ENCODE results near the gene GDNF.

Gene GDNF

DNA sequence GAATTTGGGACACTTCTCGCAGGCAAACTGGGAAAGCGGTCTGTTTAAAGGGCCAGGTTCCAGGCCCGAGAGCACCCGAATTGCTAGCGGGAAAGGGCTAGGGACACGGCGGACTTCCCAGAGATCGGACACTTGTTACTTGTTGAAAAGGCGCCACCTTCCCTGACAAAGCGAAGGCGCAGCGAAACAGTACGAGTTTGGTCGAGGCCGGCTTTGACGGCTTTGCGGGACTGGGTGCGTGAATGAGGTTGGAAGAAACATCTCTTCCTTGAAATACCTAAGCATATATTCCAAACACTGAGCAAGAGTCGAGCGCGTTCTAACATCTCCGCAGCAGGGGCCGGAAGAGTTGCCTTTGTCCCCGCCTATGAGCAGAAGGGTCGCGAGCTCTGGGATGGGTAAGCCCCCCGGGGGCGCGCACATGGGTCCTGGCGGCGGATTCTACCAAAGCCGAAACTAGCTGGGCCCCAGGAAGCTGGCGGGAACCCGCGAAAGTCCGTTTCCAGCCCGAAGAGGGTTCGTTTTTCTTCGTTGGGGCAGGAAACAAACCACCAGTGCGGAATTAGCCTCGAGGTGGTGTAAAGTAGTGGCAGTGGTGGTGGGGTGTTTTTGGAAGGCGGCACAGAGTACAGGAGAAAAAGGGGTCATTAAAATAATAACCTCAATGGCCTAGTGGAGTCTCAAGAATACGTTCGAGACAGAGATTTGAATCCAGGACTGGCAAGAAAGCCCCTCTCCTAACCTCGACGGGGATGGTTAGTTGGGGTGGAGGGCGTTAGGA, 1.5 kb downstream of the GDNF start:
- TF ChIP-seq, protein P1, sequence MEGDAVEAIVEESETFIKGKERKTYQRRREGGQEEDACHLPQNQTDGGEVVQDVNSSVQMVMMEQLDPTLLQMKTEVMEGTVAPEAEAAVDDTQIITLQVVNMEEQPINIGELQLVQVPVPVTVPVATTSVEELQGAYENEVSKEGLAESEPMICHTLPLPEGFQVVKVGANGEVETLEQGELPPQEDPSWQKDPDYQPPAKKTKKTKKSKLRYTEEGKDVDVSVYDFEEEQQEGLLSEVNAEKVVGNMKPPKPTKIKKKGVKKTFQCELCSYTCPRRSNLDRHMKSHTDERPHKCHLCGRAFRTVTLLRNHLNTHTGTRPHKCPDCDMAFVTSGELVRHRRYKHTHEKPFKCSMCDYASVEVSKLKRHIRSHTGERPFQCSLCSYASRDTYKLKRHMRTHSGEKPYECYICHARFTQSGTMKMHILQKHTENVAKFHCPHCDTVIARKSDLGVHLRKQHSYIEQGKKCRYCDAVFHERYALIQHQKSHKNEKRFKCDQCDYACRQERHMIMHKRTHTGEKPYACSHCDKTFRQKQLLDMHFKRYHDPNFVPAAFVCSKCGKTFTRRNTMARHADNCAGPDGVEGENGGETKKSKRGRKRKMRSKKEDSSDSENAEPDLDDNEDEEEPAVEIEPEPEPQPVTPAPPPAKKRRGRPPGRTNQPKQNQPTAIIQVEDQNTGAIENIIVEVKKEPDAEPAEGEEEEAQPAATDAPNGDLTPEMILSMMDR (IDR thresholded peaks at IDR 0.05; ENCODE audit: low read length): no peak
- TF ChIP-seq EZH2 (IDR thresholded peaks at IDR 0.05; ENCODE audit: borderline replicate concordance, low read length): no peak
- Histone ChIP-seq H3K9me2 (ENCODE audit: low read depth, low read length) (no peaks in the 10 kb centered on the region), H3K27me3 (ENCODE audit: insufficient read depth, low read length) (no peaks in the 10 kb centered on the region), H3K4me1 (ENCODE audit: insufficient read depth, low read length, severe bottlenecking) (no peaks in the 10 kb centered on the region), H3K4me2 (ENCODE audit: low read length) (no peak overlapping the region), H2AFZ (ENCODE audit: low read length) (no peak overlapping the region), H3F3A (ENCODE audit: insufficient read depth, low read length) (no peaks in the 10 kb centered on the region), H3K4me3 (ENCODE audit: low read depth, low read length, poor library complexity, severe bottlenecking) (no peak overlapping the region), H3K36me3 (ENCODE audit: insufficient read depth, low read length) (no peaks in the 10 kb centered on the region), H4K20me1 (ENCODE audit: insufficient read depth, low read length) (no peaks in the 10 kb centered on the region), H3K79me2 (ENCODE audit: insufficient read depth, low read length) (no peaks in the 10 kb centered on the region), H3K27ac (ENCODE audit: low read depth, low read length, poor library complexity, severe bottlenecking) (no peak overlapping the region), H3K9ac (ENCODE audit: low read length) (no peak overlapping the region), H3K9me3 (ENCODE audit: low read length) (no peaks in the 10 kb centered on the region)

DNA sequence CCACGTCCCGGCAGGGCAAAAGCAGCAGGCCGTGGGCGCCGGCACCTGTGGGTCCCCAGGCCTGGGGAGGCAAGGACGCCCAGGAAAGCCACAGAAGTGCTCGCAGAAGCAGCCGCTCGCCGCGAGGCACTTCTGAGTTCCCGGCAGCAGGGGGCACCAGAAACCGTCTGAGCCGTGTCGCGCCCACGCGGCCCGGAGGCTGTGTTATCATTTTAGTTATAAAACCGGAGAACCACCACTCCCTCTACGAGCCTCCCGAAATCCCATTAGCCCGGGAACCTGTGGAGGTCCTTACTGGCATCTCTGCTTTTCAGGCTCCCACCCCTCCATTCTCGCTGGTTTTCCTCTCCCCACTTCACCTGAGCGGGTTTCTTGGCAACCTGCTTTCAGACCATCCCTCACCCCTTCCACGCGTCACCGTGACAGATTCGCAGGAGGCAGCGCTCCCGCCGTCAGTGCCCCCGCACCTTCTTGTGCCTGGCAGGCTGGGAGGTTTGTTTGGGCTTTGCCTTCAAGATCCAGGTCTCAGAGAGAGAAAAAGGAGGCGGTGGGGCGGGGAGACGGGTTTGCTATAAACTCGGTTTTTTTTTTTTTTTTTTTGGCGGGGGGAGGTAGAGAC, 2.3 kb downstream of the GDNF start:
- Histone ChIP-seq H3K4me1 (ENCODE audit: insufficient read depth, low read length, severe bottlenecking) (no peaks in the 10 kb centered on the region), H3K9ac (ENCODE audit: low read length) (no peak overlapping the region), H3K4me2 (ENCODE audit: low read length) (peak overlapping the region; percentile 6; the same call in 1 of the 2 replicates), H3K36me3 (ENCODE audit: insufficient read depth, low read length) (no peaks in the 10 kb centered on the region), H3K9me3 (ENCODE audit: low read length) (no peaks in the 10 kb centered on the region), H3K27ac (ENCODE audit: low read depth, low read length, poor library complexity, severe bottlenecking) (no peak overlapping the region), H3K9me2 (ENCODE audit: low read depth, low read length) (no peaks in the 10 kb centered on the region), H3K79me2 (ENCODE audit: insufficient read depth, low read length) (no peaks in the 10 kb centered on the region), H3F3A (ENCODE audit: insufficient read depth, low read length) (no peaks in the 10 kb centered on the region), H3K27me3 (ENCODE audit: insufficient read depth, low read length) (no peaks in the 10 kb centered on the region), H3K4me3 (ENCODE audit: low read depth, low read length, poor library complexity, severe bottlenecking) (no peak overlapping the region), H4K20me1 (ENCODE audit: insufficient read depth, low read length) (no peaks in the 10 kb centered on the region), H2AFZ (ENCODE audit: low read length) (no peak overlapping the region)
- no peak for TF ChIP-seq EZH2 (IDR thresholded peaks at IDR 0.05; ENCODE audit: borderline replicate concordance, low read length)
- TF ChIP-seq, protein P1 (IDR thresholded peaks at IDR 0.05; ENCODE audit: low read length): peak; percentile 79

DNA sequence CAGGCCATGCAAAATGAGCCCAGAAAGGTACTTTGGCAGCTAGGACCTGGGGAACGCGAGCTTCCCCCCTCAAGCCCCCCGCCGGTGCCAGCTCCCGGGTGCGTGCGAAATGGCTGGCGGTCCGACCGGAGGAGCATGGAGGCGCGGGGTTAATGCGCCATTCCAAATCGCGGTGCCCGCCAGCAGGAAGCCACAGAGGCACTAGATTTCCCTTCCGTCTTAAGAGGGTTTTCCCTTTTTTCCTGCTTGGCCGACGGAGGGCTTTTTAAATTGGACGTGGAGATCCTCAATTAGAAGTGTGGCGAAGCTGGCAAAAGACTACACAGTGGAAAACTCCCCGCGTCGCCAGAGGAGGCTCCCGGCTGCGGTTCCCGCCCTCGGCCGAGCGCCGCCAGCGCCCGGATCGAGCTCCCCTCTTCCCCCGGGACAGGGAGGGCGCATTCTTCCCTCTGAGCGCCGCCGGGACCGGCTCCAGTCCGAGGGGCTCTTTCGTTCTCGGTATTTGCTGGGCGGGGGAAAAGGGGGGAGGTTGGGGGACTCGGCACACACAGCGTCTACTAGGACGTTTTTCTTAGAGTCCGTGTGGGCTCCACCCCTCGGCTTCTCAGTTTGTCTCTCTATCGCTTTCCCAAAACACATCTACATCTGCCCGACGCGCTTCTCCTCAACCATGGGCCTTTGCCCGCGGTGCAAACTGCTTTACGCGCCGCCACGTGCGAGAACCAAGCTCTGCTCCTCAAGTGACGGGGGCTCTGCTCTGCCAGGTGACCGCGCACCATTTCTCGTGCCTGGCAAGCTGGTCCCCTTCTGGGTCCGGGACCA, 3.0 kb downstream of the GDNF start:
- Histone ChIP-seq H3K4me1 (ENCODE audit: insufficient read depth, low read length, severe bottlenecking) (no peaks in the 10 kb centered on the region), H3F3A (ENCODE audit: insufficient read depth, low read length) (no peaks in the 10 kb centered on the region), H3K9me2 (ENCODE audit: low read depth, low read length) (no peaks in the 10 kb centered on the region), H3K79me2 (ENCODE audit: insufficient read depth, low read length) (no peaks in the 10 kb centered on the region), H3K4me3 (ENCODE audit: low read depth, low read length, poor library complexity, severe bottlenecking) (no peak overlapping the region), H3K27ac (ENCODE audit: low read depth, low read length, poor library complexity, severe bottlenecking) (no peak overlapping the region), H2AFZ (ENCODE audit: low read length) (no peak overlapping the region), H3K27me3 (ENCODE audit: insufficient read depth, low read length) (no peaks in the 10 kb centered on the region), H4K20me1 (ENCODE audit: insufficient read depth, low read length) (no peaks in the 10 kb centered on the region), H3K9me3 (ENCODE audit: low read length) (no peaks in the 10 kb centered on the region), H3K36me3 (ENCODE audit: insufficient read depth, low read length) (no peaks in the 10 kb centered on the region), H3K9ac (ENCODE audit: low read length) (no peak overlapping the region), H3K4me2 (ENCODE audit: low read length) (no peak overlapping the region)
- TF ChIP-seq, protein P1 (IDR thresholded peaks at IDR 0.05; ENCODE audit: low read length): no peak
- TF ChIP-seq EZH2 (IDR thresholded peaks at IDR 0.05; ENCODE audit: borderline replicate concordance, low read length): no peak
